Adipocyte (in vitro differentiated cells): ENCODE results near the gene FIP1L1.

ENCODE experiments used
- DNase-seq: peaks from one replicate; pipeline ENCODE4 v3.0.0-alpha.2; 2015; ENCODE audit warnings: low read depth
- H3K27me3 ChIP-seq: replicated peaks from 2 replicates; pipeline ENCODE4 v1.7.0; 2013; ENCODE audit warnings: mild to moderate bottlenecking, low read length, moderate library complexity; ENCODE audit not compliant: control insufficient read depth, insufficient read depth
- H3K36me3 ChIP-seq: 2 replicates; pipeline ENCODE4 v1.7.0; 2013; ENCODE audit warnings: low read length, mild to moderate bottlenecking, moderate library complexity; ENCODE audit not compliant: control insufficient read depth, insufficient read depth, severe bottlenecking
- H3K4me1 ChIP-seq: 2 replicates; pipeline ENCODE4 v1.7.0; 2013; ENCODE audit warnings: mild to moderate bottlenecking, low read length, moderate library complexity; ENCODE audit not compliant: control insufficient read depth, insufficient read depth
- H3K4me3 ChIP-seq: 2 replicates; pipeline ENCODE4 v1.7.0; 2013; ENCODE audit warnings: mild to moderate bottlenecking, low read length, moderate library complexity
- H3K9ac ChIP-seq: 2 replicates; pipeline ENCODE4 v1.7.0; 2013; ENCODE audit warnings: mild to moderate bottlenecking, low read length, moderate library complexity
- H3K9me3 ChIP-seq: 2 replicates; pipeline ENCODE4 v1.7.0; 2013; ENCODE audit warnings: mild to moderate bottlenecking, low read length, moderate library complexity; ENCODE audit not compliant: control insufficient read depth

The FIP1L1 gene

DNA sequence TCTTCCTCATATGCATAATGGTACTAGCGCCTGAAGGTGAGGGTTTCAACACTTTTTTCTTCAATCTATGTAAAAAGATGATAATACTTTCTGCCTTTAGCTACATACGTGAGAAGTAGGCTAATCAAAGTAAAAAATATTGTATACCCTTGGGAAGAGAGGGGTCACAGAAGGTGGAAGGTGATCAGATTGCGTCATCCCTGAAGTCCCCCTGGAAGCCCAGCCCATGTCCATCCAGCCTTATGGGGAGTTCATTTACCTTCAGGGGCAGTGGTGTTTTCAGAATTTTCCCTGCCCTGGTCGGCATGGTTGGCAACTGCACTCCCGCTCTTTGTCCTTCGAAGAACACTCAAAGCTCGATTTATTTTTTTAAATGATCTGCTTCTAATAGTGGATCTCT, 129.6 kb downstream of the FIP1L1 start:
- Histone ChIP-seq H3K36me3 (no peaks in the 10 kb centered on the region), H3K4me3 (peak overlapping the region; percentile 58), H3K4me1 (peaks cover 48% of the 10 kb centered on the region), H3K27me3 (no peaks in the 10 kb centered on the region), H3K9me3 (no peaks in the 10 kb centered on the region), H3K9ac (peak overlapping the region; percentile 85)
- no peak for DNase-seq

- H3K4me1 ChIP-seq, result peaks cover 48% of the 10 kb centered on the region
- peak overlapping the region; percentile 85 for H3K9ac ChIP-seq
- H3K27me3 ChIP-seq, result no peaks in the 10 kb centered on the region
- H3K36me3 ChIP-seq, result no peaks in the 10 kb centered on the region
- H3K9me3 ChIP-seq, result no peaks in the 10 kb centered on the region
- H3K4me3 ChIP-seq, result peak overlapping the region; percentile 66
- DNase-seq, result no peak
Observed at GRCh38 chr4:53507671-53508286, 130.3 kb downstream of the FIP1L1 start.

GRCh38 chr4:53508446-53508845, 131.0 kb downstream of the FIP1L1 start:
- peaks cover 48% of the 10 kb centered on the region for H3K4me1 ChIP-seq
- H3K4me3 ChIP-seq, result peak overlapping the region; percentile 66
- H3K27me3 ChIP-seq, result no peaks in the 10 kb centered on the region
- H3K9me3 ChIP-seq, result no peaks in the 10 kb centered on the region
- H3K36me3 ChIP-seq, result no peaks in the 10 kb centered on the region
- DNase-seq, result peak; percentile 63
- H3K9ac ChIP-seq, result peak overlapping the region; percentile 85

- Histone ChIP-seq H3K9ac (peak overlapping the region; percentile 43), H3K4me3 (no peak overlapping the region), H3K9me3 (no peaks in the 10 kb centered on the region), H3K27me3 (no peaks in the 10 kb centered on the region), H3K4me1 (peaks cover 48% of the 10 kb centered on the region), H3K36me3 (no peaks in the 10 kb centered on the region)
- DNase-seq, result peak; percentile 36
Observed at GRCh38 chr4:53510321-53510720, 132.9 kb downstream of the FIP1L1 start.
